Immature natural killer cell (primary cell): Measurements from ENCODE around the gene MTFR1L. TPM values are rescaled to one million over a fixed set of nuclear protein-coding genes. Genes with fewer than 3 reads are reported as not detected.

ENCODE experiments used
- polyA plus RNA-seq, 3 donors: library from polyadenylated mRNA; unstranded; fragments of 300-500 nt; fragmentation: Illumina TruSeq; gene quantifications; one replicate each; pipeline ENCODE4 v1.2.3, GENCODE V29; 2021

MTFR1L gene
- polyA plus RNA-seq, 3 donors from 2014 or later = 36.0 to 66.5 (median 43.5) TPM

Other genes starting within 250 kb of the MTFR1L start
- gene MAN1C1, start 203.2 kb upstream of the MTFR1L start, polyA plus RNA-seq = 1 to 10 TPM in 2 of 3 donors, under 1 TPM in 1; 0.48 to 2.8 (median 1.2) TPM
- gene SELENON, start 19.8 kb upstream of the MTFR1L start, polyA plus RNA-seq = 1 to 10 TPM in 1 of 3 donors, under 1 TPM in 2; 0.79 to 1.6 (median 0.90) TPM
- gene AUNIP, start 39.5 kb downstream of the MTFR1L start, polyA plus RNA-seq = under 1 TPM in 2 of 3 donors, not detected in 1; 0.31 to 0.37 TPM
- gene PAQR7, start 55.8 kb downstream of the MTFR1L start, polyA plus RNA-seq = under 1 TPM in 2 of 3 donors, not detected in 1; 0.32 to 0.35 TPM
- 100 to 1,000 TPM; 135 to 156 (median 138) TPM for gene STMN1, start 86.5 kb downstream of the MTFR1L start, polyA plus RNA-seq
- gene PAFAH2, start 178.1 kb downstream of the MTFR1L start, polyA plus RNA-seq = 10 to 100 TPM; 35.6 to 65.0 (median 37.9) TPM
- gene EXTL1, start 201.8 kb downstream of the MTFR1L start, polyA plus RNA-seq = not detected
- gene SLC30A2, start 226.2 kb downstream of the MTFR1L start, polyA plus RNA-seq = not detected
- gene TRIM63, start 247.7 kb downstream of the MTFR1L start, polyA plus RNA-seq = under 1 TPM in 1 of 3 donors, not detected in 2; 0.14 TPM